GM21528 (cell line): ENCODE data around the gene OPN4.

ENCODE experiments used
- ATAC-seq: cut with Tn5 transposase; IDR thresholded peaks from one replicate; pipeline ENCODE4 v1.9.1; 2021; ENCODE audit warnings: mild to moderate bottlenecking, moderate library complexity; ENCODE audit not compliant: unreplicated experiment, low FRiP score

The OPN4 gene

GRCh38 chr10:86715156-86715795 lies 60.9 kb downstream of the OPN4 start:
- no peak for ATAC-seq

- no peak for ATAC-seq
These were observed 61.5 kb downstream of the OPN4 start for GRCh38 chr10:86715836-86716235.
